Endodermal cell (in vitro differentiated cells): ENCODE data around the gene PRDM10. TPM values are rescaled to one million over a fixed set of nuclear protein-coding genes. Genes with fewer than 3 reads are reported as not detected.

Source experiments
- DNase-seq: peaks from one replicate; pipeline ENCODE4 v3.0.0-alpha.2; 2017
- H3K27ac ChIP-seq: 2 replicates; pipeline ENCODE4 v1.5.1; 2013; ENCODE audit warnings: mild to moderate bottlenecking, low read depth, low read length, moderate library complexity
- H3K27me3 ChIP-seq: 2 replicates; pipeline ENCODE4 v1.6.1; 2013; ENCODE audit warnings: mild to moderate bottlenecking, low read length, moderate library complexity; ENCODE audit not compliant: insufficient read depth, control insufficient read depth, poor library complexity, severe bottlenecking
- H3K36me3 ChIP-seq: 2 replicates; pipeline ENCODE4 v1.7.0; 2013; ENCODE audit warnings: mild to moderate bottlenecking, low read length, moderate library complexity; ENCODE audit not compliant: control insufficient read depth, insufficient read depth
- H3K4me1 ChIP-seq: one replicate; pipeline ENCODE4 v1.7.0; 2013; ENCODE audit warnings: low read length; ENCODE audit not compliant: control insufficient read depth, insufficient read depth
- H3K4me3 ChIP-seq: 2 replicates; pipeline ENCODE4 v1.5.1; 2013; ENCODE audit warnings: mild to moderate bottlenecking, low read length, moderate library complexity
- H3K9ac ChIP-seq: 2 replicates; pipeline ENCODE4 v1.6.1; 2013; ENCODE audit warnings: mild to moderate bottlenecking, low read length, moderate library complexity; ENCODE audit not compliant: poor library complexity, severe bottlenecking; ENCODE audit errors: extremely low read depth
- H3K9me3 ChIP-seq: 2 replicates; pipeline ENCODE4 v1.6.1; 2013; ENCODE audit warnings: mild to moderate bottlenecking, low read length, moderate library complexity; ENCODE audit not compliant: control insufficient read depth
- H3K27ac Mint-ChIP-seq: 2 replicates; pipeline ENCODE4 v1.8.0; 2020; ENCODE audit warnings: mixed read lengths
- H3K27me3 Mint-ChIP-seq: 2 replicates; pipeline ENCODE4 v1.8.0; 2021; ENCODE audit warnings: mild to moderate bottlenecking, mixed read lengths; ENCODE audit not compliant: insufficient read depth
- H3K36me3 Mint-ChIP-seq: 2 replicates; pipeline ENCODE4 v1.8.0; 2020; ENCODE audit warnings: low read depth, mixed read lengths
- H3K4me1 Mint-ChIP-seq: 2 replicates; pipeline ENCODE4 v1.8.0; 2020; ENCODE audit warnings: mixed read lengths
- H3K4me3 Mint-ChIP-seq: 2 replicates; pipeline ENCODE4 v1.8.0; 2020; ENCODE audit warnings: mild to moderate bottlenecking, moderate library complexity, mixed read lengths
- H3K9me3 Mint-ChIP-seq: 2 replicates; pipeline ENCODE4 v1.8.0; 2020; ENCODE audit warnings: mild to moderate bottlenecking, mixed read lengths
- WGBS, 2 experiments: methylation state at CpG; one replicate each; pipeline versions ENCODE4 v1.1.5 to v1.1.7; 2013; ENCODE audit warnings: missing lambda C conversion rate in 2 of 2, mixed read lengths in 1 of 2; ENCODE audit not compliant: insufficient coverage in 1 of 2, insufficient read length in 1 of 2; 5-methylcytosine and 5-hydroxymethylcytosine counted together
- total RNA-seq, 2 donors: library from RNA; stranded (reverse); fragmentation: NEBNext Ultra II Directional in 1 of 2; extraction: Animal tissue kit (Norgen Biotek cat#: 25700) in 1 of 2; gene quantifications; 2 replicates in 1 of 2; 3 replicates in 1 of 2; pipeline ENCODE4 v1.2.1, GENCODE V29; 2021
- TF ChIP-seq, protein P1 (sequence below): fragments of 200-600 bp; sonication (generic); conservative IDR thresholded peaks from 2 replicates; pipeline ENCODE4 v1.5.0; 2021; ENCODE audit warnings: antibody characterized with exemption, mild to moderate bottlenecking

The PRDM10 gene
- total RNA-seq, 2 donors from 2014 or later = 15.9 to 16.4 TPM

GRCh38 chr11:130029137-130029536 is 26.5 kb upstream of the PRDM10 start:
- H3K36me3 ChIP-seq = no peaks in the 10 kb centered on the region
- Mint-ChIP-seq H3K9me3 (no peaks in the 10 kb centered on the region), H3K27ac (no peak overlapping the region), H3K4me1 (peaks cover 7% of the 10 kb centered on the region), H3K27me3 (no peaks in the 10 kb centered on the region), H3K36me3 (no peaks in the 10 kb centered on the region), H3K4me3 (no peak overlapping the region)
- H3K4me1 ChIP-seq = no peaks in the 10 kb centered on the region
- H3K4me3 ChIP-seq = no peak overlapping the region
- no peaks in the 10 kb centered on the region for H3K9me3 ChIP-seq
- DNase-seq = no peak
- H3K9ac ChIP-seq = no peak overlapping the region
- H3K27me3 ChIP-seq = no peaks in the 10 kb centered on the region
- TF ChIP-seq, protein P1, sequence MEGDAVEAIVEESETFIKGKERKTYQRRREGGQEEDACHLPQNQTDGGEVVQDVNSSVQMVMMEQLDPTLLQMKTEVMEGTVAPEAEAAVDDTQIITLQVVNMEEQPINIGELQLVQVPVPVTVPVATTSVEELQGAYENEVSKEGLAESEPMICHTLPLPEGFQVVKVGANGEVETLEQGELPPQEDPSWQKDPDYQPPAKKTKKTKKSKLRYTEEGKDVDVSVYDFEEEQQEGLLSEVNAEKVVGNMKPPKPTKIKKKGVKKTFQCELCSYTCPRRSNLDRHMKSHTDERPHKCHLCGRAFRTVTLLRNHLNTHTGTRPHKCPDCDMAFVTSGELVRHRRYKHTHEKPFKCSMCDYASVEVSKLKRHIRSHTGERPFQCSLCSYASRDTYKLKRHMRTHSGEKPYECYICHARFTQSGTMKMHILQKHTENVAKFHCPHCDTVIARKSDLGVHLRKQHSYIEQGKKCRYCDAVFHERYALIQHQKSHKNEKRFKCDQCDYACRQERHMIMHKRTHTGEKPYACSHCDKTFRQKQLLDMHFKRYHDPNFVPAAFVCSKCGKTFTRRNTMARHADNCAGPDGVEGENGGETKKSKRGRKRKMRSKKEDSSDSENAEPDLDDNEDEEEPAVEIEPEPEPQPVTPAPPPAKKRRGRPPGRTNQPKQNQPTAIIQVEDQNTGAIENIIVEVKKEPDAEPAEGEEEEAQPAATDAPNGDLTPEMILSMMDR = no peak
- no peak overlapping the region for H3K27ac ChIP-seq
- WGBS, 2 experiments = 87 to 92% methylated on average over 1 to 3 of the region's 3 CpGs

- DNase-seq = no peak
- Mint-ChIP-seq H3K27me3 (no peaks in the 10 kb centered on the region), H3K4me1 (peaks cover 5% of the 10 kb centered on the region), H3K27ac (no peak overlapping the region), H3K4me3 (no peak overlapping the region), H3K36me3 (no peaks in the 10 kb centered on the region), H3K9me3 (peaks cover 11% of the 10 kb centered on the region)
- H3K36me3 ChIP-seq = no peaks in the 10 kb centered on the region
- 92% methylated on average over 1 of the region's 1 CpG; no CpG with 5 or more reads in 1 of the 2 experiments for WGBS, 2 experiments
- TF ChIP-seq, protein P1 = no peak
- H3K27me3 ChIP-seq = no peaks in the 10 kb centered on the region
- no peaks in the 10 kb centered on the region for H3K4me1 ChIP-seq
- no peak overlapping the region for H3K4me3 ChIP-seq
- H3K9me3 ChIP-seq = peaks cover 5% of the 10 kb centered on the region
- H3K9ac ChIP-seq = no peak overlapping the region
- H3K27ac ChIP-seq = no peak overlapping the region
These were observed 22.7 kb upstream of the PRDM10 start for GRCh38 chr11:130025371-130025770.

DNA sequence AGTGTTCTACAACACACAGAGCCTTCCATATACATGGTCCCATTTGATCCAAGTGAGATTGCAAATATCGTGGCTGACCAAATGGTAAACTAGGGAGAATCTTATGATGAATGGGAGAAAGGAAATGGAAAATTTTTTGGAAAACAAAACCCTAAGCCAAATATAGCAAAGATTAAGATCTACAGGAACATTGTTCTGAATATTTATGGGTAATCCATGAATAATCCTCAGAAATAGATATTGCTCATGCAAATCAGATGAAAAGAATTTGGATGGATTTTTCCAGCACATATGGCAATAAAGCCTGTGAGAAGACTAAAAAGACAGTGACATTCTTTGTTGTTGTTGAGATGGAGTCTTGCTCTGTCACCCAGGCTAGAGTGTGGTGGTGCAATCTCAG is 21.7 kb upstream of the PRDM10 start:
- TF ChIP-seq, protein P1 = no peak
- DNase-seq = no peak
- peaks cover 11% of the 10 kb centered on the region for H3K9me3 Mint-ChIP-seq
- Histone ChIP-seq H3K27ac (no peak overlapping the region), H3K4me3 (no peak overlapping the region), H3K9ac (no peak overlapping the region), H3K9me3 (peaks cover 5% of the 10 kb centered on the region), H3K36me3 (no peaks in the 10 kb centered on the region), H3K4me1 (no peaks in the 10 kb centered on the region), H3K27me3 (no peaks in the 10 kb centered on the region)
- WGBS, 2 experiments = 100% methylated on average over 1 of the region's 1 CpG; no CpG with 5 or more reads in 1 of the 2 experiments
- no peak overlapping the region for H3K4me3 Mint-ChIP-seq
- H3K4me1 Mint-ChIP-seq = peaks cover 4% of the 10 kb centered on the region
- no peaks in the 10 kb centered on the region for H3K36me3 Mint-ChIP-seq
- no peak overlapping the region for H3K27ac Mint-ChIP-seq
- H3K27me3 Mint-ChIP-seq = no peaks in the 10 kb centered on the region
